Fibroblast of lung (primary cell): ENCODE measurements around the gene RBMS1. TPM values are rescaled to one million over a fixed set of nuclear protein-coding genes. Genes with fewer than 3 reads are reported as not detected.
A peak's percentile ranks its signal among the peaks of the same experiment; 100 is the strongest.

ENCODE experiments used
- DNase-seq, 2 donors: peaks; one replicate each; pipeline versions ENCODE4 v3.0.0 to v3.0.0-alpha.2; 2010; ENCODE audit warnings: low read depth in 2 of 2
- H2AFZ ChIP-seq: 2 replicates; pipeline ENCODE4 v1.5.1; 2012; ENCODE audit warnings: low read length, control low read depth, inconsistent platforms
- H3K27ac ChIP-seq: 2 replicates; pipeline ENCODE4 v1.5.1; 2011; ENCODE audit warnings: low read length, control low read depth; ENCODE audit not compliant: insufficient read depth
- H3K27me3 ChIP-seq: 2 replicates; pipeline ENCODE4 v1.5.1; 2011; ENCODE audit warnings: mild to moderate bottlenecking, low read length; ENCODE audit not compliant: control insufficient read depth, insufficient read depth
- H3K36me3 ChIP-seq: 2 replicates; pipeline ENCODE4 v1.5.1; 2011; ENCODE audit warnings: low read length; ENCODE audit not compliant: control insufficient read depth, insufficient read depth
- H3K4me1 ChIP-seq: 2 replicates; pipeline ENCODE4 v1.5.1; 2011; ENCODE audit warnings: low read length; ENCODE audit not compliant: control insufficient read depth, insufficient read depth; ENCODE audit errors: extremely low read depth
- H3K4me2 ChIP-seq: 2 replicates; pipeline ENCODE4 v1.5.1; 2011; ENCODE audit warnings: low read length, control low read depth; ENCODE audit not compliant: insufficient read depth; ENCODE audit errors: extremely low read depth
- H3K4me3 ChIP-seq, 4 experiments: fragments of 200-600 bp in 1 of 4; sonication (generic) in 1 of 4; replicated peaks in 1 of 4; 2 replicates each; pipeline ENCODE4 v1.5.1; 2011 to 2016; ENCODE audit warnings: low read length in 4 of 4, low read depth in 3 of 4, mild to moderate bottlenecking in 3 of 4, control low read depth in 2 of 4, inconsistent platforms in 1 of 4, mixed read lengths in 1 of 4; ENCODE audit not compliant: insufficient read depth in 1 of 4; ENCODE audit errors: control extremely low read depth in 1 of 4
- H3K79me2 ChIP-seq: 2 replicates; pipeline ENCODE4 v1.5.1; 2012; ENCODE audit warnings: mild to moderate bottlenecking, low read length, inconsistent platforms; ENCODE audit not compliant: control insufficient read depth, insufficient read depth
- H3K9ac ChIP-seq: 2 replicates; pipeline ENCODE4 v1.5.1; 2011; ENCODE audit warnings: mild to moderate bottlenecking, low read length, control low read depth; ENCODE audit not compliant: insufficient read depth
- H3K9me3 ChIP-seq: 2 replicates; pipeline ENCODE4 v1.5.1; 2012; ENCODE audit warnings: low read depth, low read length; ENCODE audit not compliant: control insufficient read depth, insufficient read depth
- H4K20me1 ChIP-seq: 2 replicates; pipeline ENCODE4 v1.5.1; 2011; ENCODE audit warnings: low read length; ENCODE audit not compliant: control insufficient read depth, insufficient read depth; ENCODE audit errors: extremely low read depth
- CTCF ChIP-seq, 2 donors: IDR thresholded peaks in 1 of 2; conservative IDR thresholded peaks in 1 of 2; 1 replicate in 1 of 2; 2 replicates in 1 of 2; pipeline ENCODE4 v1.5.1; 2011 to 2012; ENCODE audit warnings: low read length in 2 of 2, control low read depth in 1 of 2, inconsistent platforms in 1 of 2, low read depth in 1 of 2, mild to moderate bottlenecking in 1 of 2
- EZH2 ChIP-seq: IDR thresholded peaks from 2 replicates; pipeline ENCODE4 v1.5.1; 2012; ENCODE audit warnings: low read length, control low read depth, mild to moderate bottlenecking; ENCODE audit errors: missing control alignments
- polyA plus RNA-seq, 2 donors: library from polyadenylated mRNA; depleted of rRNA in 1 of 2; stranded (reverse) in 1 of 2; unstranded in 1 of 2; fragments of >200 nt; gene quantifications; 2 replicates each; pipeline ENCODE4 v1.2.1, GENCODE V29; 2011 to 2012; ENCODE audit warnings: missing spikeins in 1 of 2
- total RNA-seq: library from RNA; depleted of rRNA; stranded (reverse); fragments of >200 nt; gene quantifications from 2 replicates; pipeline ENCODE4 v1.2.1, GENCODE V29; 2014

RBMS1 gene
- total and polyA plus RNA-seq, 2 donors (not counting 1 experiment from before 2014, with no cell fraction given), result 77.3 to 146 TPM

DNA sequence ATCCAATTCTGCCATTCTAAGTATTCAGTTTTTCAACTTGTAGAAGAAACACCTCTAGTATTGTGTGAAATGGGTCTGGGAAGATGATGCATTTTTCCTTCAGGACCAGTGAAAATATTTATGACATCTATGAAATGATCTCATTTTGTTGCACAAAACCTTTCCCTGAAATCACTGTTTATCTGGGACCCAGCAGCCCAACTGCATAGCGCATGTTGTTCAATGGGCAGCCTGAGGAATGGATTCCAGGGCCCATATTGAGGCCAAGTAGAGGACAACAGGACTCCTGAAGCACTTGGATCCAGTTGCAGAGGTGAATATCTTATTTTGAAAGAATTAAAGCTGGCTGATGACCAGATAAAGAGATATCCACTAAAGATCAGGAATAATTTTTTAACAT lies 7.3 kb downstream of the RBMS1 start:
- no peaks in the 10 kb centered on the region for H3K36me3 ChIP-seq
- peak in 1 of 2 donors; percentile 49 for DNase-seq
- H4K20me1 ChIP-seq, result no peaks in the 10 kb centered on the region
- H3K27ac ChIP-seq, result no peak overlapping the region
- H3K4me1 ChIP-seq, result peaks cover 2% of the 10 kb centered on the region
- no peak overlapping the region for H3K9ac ChIP-seq
- peaks cover 81% of the 10 kb centered on the region for H3K79me2 ChIP-seq
- no peak overlapping the region for H3K4me2 ChIP-seq
- H3K27me3 ChIP-seq, result no peaks in the 10 kb centered on the region
- H3K4me3 ChIP-seq, result no peak overlapping the region
- H3K9me3 ChIP-seq, result no peaks in the 10 kb centered on the region
- TF ChIP-seq EZH2 (no peak), CTCF (conservative IDR thresholded peaks at IDR 0.05 in 1 of 2, IDR thresholded peaks at IDR 0.05 in 1 of 2; ENCODE audit: low read depth in 1 of 2, low read length in 2 of 2) (no peak)
- no peak overlapping the region for H2AFZ ChIP-seq

DNA sequence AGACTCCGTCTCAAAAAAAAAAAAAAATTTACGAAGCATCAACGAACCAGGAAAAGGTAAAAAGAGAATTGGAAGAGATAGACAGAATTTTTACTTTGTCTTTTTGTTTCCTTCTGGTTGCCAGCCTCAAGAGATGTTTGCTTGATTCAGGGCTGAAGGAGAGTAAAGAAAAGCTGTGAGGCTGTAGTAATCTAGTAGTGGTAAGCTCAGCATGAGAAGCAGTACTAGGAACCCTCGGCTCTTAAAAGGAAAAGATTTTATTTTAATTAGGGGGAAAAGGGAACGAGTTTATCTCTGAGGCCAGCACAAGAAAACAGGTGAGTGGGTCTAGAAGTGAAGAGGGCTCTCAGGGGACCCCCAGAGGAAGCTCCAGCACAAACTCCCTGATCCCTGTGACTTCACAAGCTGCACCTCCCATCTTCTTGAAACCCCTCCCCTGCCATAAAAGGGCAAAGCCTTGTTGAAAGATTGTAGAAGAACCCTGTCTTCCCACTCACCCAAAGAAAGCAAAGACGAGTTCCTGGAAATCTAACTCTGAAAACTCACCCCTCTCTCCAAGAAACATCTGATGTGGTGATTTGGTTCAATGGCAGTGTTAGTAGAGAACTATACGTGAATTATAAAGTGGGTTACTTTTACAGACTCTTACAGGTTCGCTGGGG lies 8.6 kb downstream of the RBMS1 start:
- DNase-seq, result no peak
- Histone ChIP-seq H3K4me3 (no peak overlapping the region), H3K9me3 (no peaks in the 10 kb centered on the region), H3K4me2 (no peak overlapping the region), H3K27me3 (no peaks in the 10 kb centered on the region), H2AFZ (no peak overlapping the region), H3K27ac (no peak overlapping the region), H3K4me1 (peaks cover 2% of the 10 kb centered on the region), H3K36me3 (no peaks in the 10 kb centered on the region), H4K20me1 (no peaks in the 10 kb centered on the region), H3K9ac (no peak overlapping the region), H3K79me2 (peaks cover 78% of the 10 kb centered on the region)
- TF ChIP-seq CTCF (conservative IDR thresholded peaks at IDR 0.05 in 1 of 2, IDR thresholded peaks at IDR 0.05 in 1 of 2; ENCODE audit: low read depth in 1 of 2, low read length in 2 of 2), result no peak
- no peak for TF ChIP-seq EZH2

GRCh38 chr2:160482673-160483072 lies 10.9 kb downstream of the RBMS1 start:
- Histone ChIP-seq H3K36me3 (no peaks in the 10 kb centered on the region), H3K4me2 (no peak overlapping the region), H3K27me3 (no peaks in the 10 kb centered on the region), H3K27ac (no peak overlapping the region), H3K9me3 (no peaks in the 10 kb centered on the region), H4K20me1 (no peaks in the 10 kb centered on the region), H3K4me1 (no peaks in the 10 kb centered on the region), H3K79me2 (peaks cover 80% of the 10 kb centered on the region), H3K4me3 (no peak overlapping the region), H3K9ac (no peak overlapping the region), H2AFZ (no peak overlapping the region)
- TF ChIP-seq CTCF (conservative IDR thresholded peaks at IDR 0.05 in 1 of 2, IDR thresholded peaks at IDR 0.05 in 1 of 2; ENCODE audit: low read depth in 1 of 2, low read length in 2 of 2) (no peak), EZH2 (no peak)
- DNase-seq, result no peak
